Fibroblast of upper back skin (primary cell): Measurements from ENCODE around the gene SLC25A25.
A peak's percentile ranks its signal among the peaks of the same experiment; 100 is the strongest.
"Not testable (repeated sequence)": the region's sequence is repeated elsewhere in the genome, so short reads cannot be mapped to it uniquely, and the experiment has no call there.

Source experiments
- DNase-seq: peaks from one replicate; pipeline ENCODE4 v3.0.0-alpha.2; 2013

Gene SLC25A25

GRCh38 chr9:128127990-128128835, 60.2 kb downstream of the SLC25A25 start:
- DNase-seq = peak; percentile 91

GRCh38 chr9:128128836-128129590, 61.0 kb downstream of the SLC25A25 start:
- no peak for DNase-seq

GRCh38 chr9:128129976-128130590, 62.1 kb downstream of the SLC25A25 start:
- not testable (repeated sequence) for DNase-seq

GRCh38 chr9:128130651-128131050, 62.6 kb downstream of the SLC25A25 start:
- not testable (repeated sequence) for DNase-seq

GRCh38 chr9:128131346-128131745, 63.3 kb downstream of the SLC25A25 start:
- not testable (repeated sequence) for DNase-seq

GRCh38 chr9:128132139-128132538, 64.1 kb downstream of the SLC25A25 start:
- DNase-seq = not testable (repeated sequence)

GRCh38 chr9:128135561-128135960, 67.5 kb downstream of the SLC25A25 start:
- DNase-seq = not testable (repeated sequence)

GRCh38 chr9:128136816-128137793, 69.1 kb downstream of the SLC25A25 start:
- peak; percentile 87 for DNase-seq

GRCh38 chr9:128138001-128138400, 70.0 kb downstream of the SLC25A25 start:
- DNase-seq = no peak

GRCh38 chr9:128139621-128140020, 71.6 kb downstream of the SLC25A25 start:
- no peak for DNase-seq

- no peak for DNase-seq
These were observed 73.6 kb downstream of the SLC25A25 start for GRCh38 chr9:128141604-128142003.

GRCh38 chr9:128142061-128142460, 74.0 kb downstream of the SLC25A25 start:
- no peak for DNase-seq

GRCh38 chr9:128142596-128142995, 74.6 kb downstream of the SLC25A25 start:
- DNase-seq = no peak

- DNase-seq = no peak
These were observed 75.7 kb downstream of the SLC25A25 start for GRCh38 chr9:128143525-128144238.

- DNase-seq = no peak
These were observed 76.5 kb downstream of the SLC25A25 start for GRCh38 chr9:128144239-128145181.

- no peak for DNase-seq
These were observed 77.5 kb downstream of the SLC25A25 start for GRCh38 chr9:128145536-128145935.

GRCh38 chr9:128145951-128146351, 77.9 kb downstream of the SLC25A25 start:
- no peak for DNase-seq

- DNase-seq = no peak
These were observed 78.6 kb downstream of the SLC25A25 start for GRCh38 chr9:128146591-128147120.

- no peak for DNase-seq
These were observed 80.5 kb downstream of the SLC25A25 start for GRCh38 chr9:128148509-128149000.
